HEK293 (cell line): ENCODE results near the gene ARL3.

Source experiments
- HOXC10 ChIP-seq: sonication (generic); formaldehyde crosslinking; IDR thresholded peaks from 2 replicates; pipeline ENCODE4 v1.8.1; 2023; ENCODE audit warnings: mild to moderate bottlenecking, missing genetic modification reagents
- IKZF3 ChIP-seq: fragments of 450-650 bp; IDR thresholded peaks from 2 replicates; pipeline ENCODE4 v1.5.0; 2018; ENCODE audit warnings: missing biosample characterization, mild to moderate bottlenecking, missing genetic modification characterization, moderate library complexity
- KLF1 ChIP-seq: fragments of 450-650 bp; formaldehyde crosslinking; IDR thresholded peaks from 2 replicates; pipeline ENCODE4 v1.5.1; 2016; ENCODE audit warnings: missing biosample characterization, missing genetic modification characterization
- KLF8 ChIP-seq: fragments of 450-650 bp; formaldehyde crosslinking; IDR thresholded peaks from 2 replicates; pipeline ENCODE4 v1.5.1; 2016; ENCODE audit warnings: missing biosample characterization, missing genetic modification characterization
- REPIN1 ChIP-seq: fragments of 450-650 bp; formaldehyde crosslinking; IDR thresholded peaks from 2 replicates; pipeline ENCODE4 v1.5.1; 2017; ENCODE audit warnings: missing biosample characterization, missing genetic modification characterization, low read depth
- SALL2 ChIP-seq: fragments of 450-650 bp; formaldehyde crosslinking; IDR thresholded peaks from 2 replicates; pipeline ENCODE4 v1.5.0; 2017; ENCODE audit warnings: missing biosample characterization, mild to moderate bottlenecking, missing genetic modification characterization, borderline replicate concordance
- SCRT1 ChIP-seq: fragments of 450-650 bp; formaldehyde crosslinking; IDR thresholded peaks from 2 replicates; pipeline ENCODE4 v1.5.1; 2016; ENCODE audit warnings: missing biosample characterization, missing genetic modification characterization, borderline replicate concordance
- SP2 ChIP-seq: fragments of 450-650 bp; formaldehyde crosslinking; IDR thresholded peaks from 2 replicates; pipeline ENCODE4 v1.5.1; 2016; ENCODE audit warnings: missing biosample characterization, missing genetic modification characterization
- SP3 ChIP-seq: fragments of 450-650 bp; formaldehyde crosslinking; IDR thresholded peaks from 2 replicates; pipeline ENCODE4 v1.5.1; 2016; ENCODE audit warnings: missing biosample characterization, missing genetic modification characterization
- WT1 ChIP-seq: fragments of 450-650 bp; formaldehyde crosslinking; IDR thresholded peaks from 2 replicates; pipeline ENCODE4 v1.5.1; 2016; ENCODE audit warnings: missing biosample characterization, missing genetic modification characterization
- YY2 ChIP-seq: fragments of 450-650 bp; formaldehyde crosslinking; IDR thresholded peaks from 2 replicates; pipeline ENCODE4 v1.5.1; 2016; ENCODE audit warnings: missing biosample characterization, missing genetic modification characterization
- ZBTB1 ChIP-seq: fragments of 450-650 bp; formaldehyde crosslinking; IDR thresholded peaks from 2 replicates; pipeline ENCODE4 v1.5.1; 2016; ENCODE audit warnings: missing biosample characterization, missing genetic modification characterization
- ZFP37 ChIP-seq: fragments of 450-650 bp; formaldehyde crosslinking; IDR thresholded peaks from 2 replicates; pipeline ENCODE4 v1.5.1; 2016; ENCODE audit warnings: missing biosample characterization, missing genetic modification characterization
- ZNF16 ChIP-seq: fragments of 450-650 bp; formaldehyde crosslinking; IDR thresholded peaks from 2 replicates; pipeline ENCODE4 v1.5.1; 2016; ENCODE audit warnings: low read depth, missing biosample characterization, missing genetic modification characterization
- ZNF169 ChIP-seq: fragments of 450-650 bp; formaldehyde crosslinking; IDR thresholded peaks from 2 replicates; pipeline ENCODE4 v1.5.1; 2016; ENCODE audit warnings: missing biosample characterization, missing genetic modification characterization
- ZNF174 ChIP-seq: fragments of 450-650 bp; formaldehyde crosslinking; IDR thresholded peaks from 2 replicates; pipeline ENCODE4 v1.5.0; 2017; ENCODE audit warnings: missing biosample characterization, mild to moderate bottlenecking, missing genetic modification characterization
- ZNF19 ChIP-seq: fragments of 450-650 bp; formaldehyde crosslinking; IDR thresholded peaks from 2 replicates; pipeline ENCODE4; 2016; ENCODE audit warnings: missing biosample characterization, missing genetic modification characterization, low read depth
- ZNF221 ChIP-seq: fragments of 450-650 bp; formaldehyde crosslinking; IDR thresholded peaks from 2 replicates; pipeline ENCODE4 v1.5.1; 2017; ENCODE audit warnings: missing biosample characterization, missing genetic modification characterization, borderline replicate concordance
- ZNF266 ChIP-seq: fragments of 450-650 bp; formaldehyde crosslinking; IDR thresholded peaks from 2 replicates; pipeline ENCODE4 v1.5.1; 2016; ENCODE audit warnings: missing biosample characterization, missing genetic modification characterization, low read depth
- ZNF394 ChIP-seq: fragments of 450-650 bp; formaldehyde crosslinking; IDR thresholded peaks from 2 replicates; pipeline ENCODE4 v1.5.1; 2016; ENCODE audit warnings: missing biosample characterization, missing genetic modification characterization, mild to moderate bottlenecking, moderate library complexity, borderline replicate concordance
- ZNF521 ChIP-seq: fragments of 450-650 bp; formaldehyde crosslinking; IDR thresholded peaks from 2 replicates; pipeline ENCODE4 v1.5.1; 2017; ENCODE audit warnings: missing biosample characterization, mild to moderate bottlenecking, missing genetic modification characterization
- ZNF560 ChIP-seq: fragments of 450-650 bp; formaldehyde crosslinking; IDR thresholded peaks from 2 replicates; pipeline ENCODE4 v1.5.1; 2017; ENCODE audit warnings: missing biosample characterization, missing genetic modification characterization, borderline replicate concordance
- ZNF600 ChIP-seq: fragments of 450-650 bp; formaldehyde crosslinking; IDR thresholded peaks from 2 replicates; pipeline ENCODE4 v1.5.1; 2016; ENCODE audit warnings: missing biosample characterization, missing genetic modification characterization
- ZNF621 ChIP-seq: fragments of 450-650 bp; formaldehyde crosslinking; IDR thresholded peaks from 2 replicates; pipeline ENCODE4 v1.5.1; 2017; ENCODE audit warnings: missing biosample characterization, missing genetic modification characterization
- ZNF747 ChIP-seq: fragments of 450-650 bp; formaldehyde crosslinking; IDR thresholded peaks from 2 replicates; pipeline ENCODE4 v1.5.1; 2016; ENCODE audit warnings: missing biosample characterization, missing genetic modification characterization
- TF ChIP-seq, protein P1 (sequence below): fragments of 450-650 bp; formaldehyde crosslinking; IDR thresholded peaks from 2 replicates; pipeline ENCODE4 v1.5.1; 2016; ENCODE audit warnings: missing biosample characterization, missing genetic modification characterization, low read depth
- TF ChIP-seq, protein P2 (sequence below): fragments of 450-650 bp; formaldehyde crosslinking; IDR thresholded peaks from 2 replicates; pipeline ENCODE4 v1.5.1; 2016; ENCODE audit warnings: missing biosample characterization, missing genetic modification characterization
- TF ChIP-seq, protein P3 (sequence below): fragments of 450-650 bp; formaldehyde crosslinking; IDR thresholded peaks from 2 replicates; pipeline ENCODE4 v1.5.1; 2016; ENCODE audit warnings: missing biosample characterization, missing genetic modification characterization, borderline replicate concordance
- TF ChIP-seq, protein P4 (sequence below): fragments of 450-650 bp; formaldehyde crosslinking; IDR thresholded peaks from 2 replicates; pipeline ENCODE4 v1.5.1; 2016; ENCODE audit warnings: missing biosample characterization, missing genetic modification characterization
- TF ChIP-seq, protein P5 (sequence below): fragments of 450-650 bp; formaldehyde crosslinking; conservative IDR thresholded peaks from 2 replicates; pipeline ENCODE4 v1.5.1; 2016; ENCODE audit warnings: low read depth, missing biosample characterization, missing genetic modification characterization

The ARL3 gene

DNA sequence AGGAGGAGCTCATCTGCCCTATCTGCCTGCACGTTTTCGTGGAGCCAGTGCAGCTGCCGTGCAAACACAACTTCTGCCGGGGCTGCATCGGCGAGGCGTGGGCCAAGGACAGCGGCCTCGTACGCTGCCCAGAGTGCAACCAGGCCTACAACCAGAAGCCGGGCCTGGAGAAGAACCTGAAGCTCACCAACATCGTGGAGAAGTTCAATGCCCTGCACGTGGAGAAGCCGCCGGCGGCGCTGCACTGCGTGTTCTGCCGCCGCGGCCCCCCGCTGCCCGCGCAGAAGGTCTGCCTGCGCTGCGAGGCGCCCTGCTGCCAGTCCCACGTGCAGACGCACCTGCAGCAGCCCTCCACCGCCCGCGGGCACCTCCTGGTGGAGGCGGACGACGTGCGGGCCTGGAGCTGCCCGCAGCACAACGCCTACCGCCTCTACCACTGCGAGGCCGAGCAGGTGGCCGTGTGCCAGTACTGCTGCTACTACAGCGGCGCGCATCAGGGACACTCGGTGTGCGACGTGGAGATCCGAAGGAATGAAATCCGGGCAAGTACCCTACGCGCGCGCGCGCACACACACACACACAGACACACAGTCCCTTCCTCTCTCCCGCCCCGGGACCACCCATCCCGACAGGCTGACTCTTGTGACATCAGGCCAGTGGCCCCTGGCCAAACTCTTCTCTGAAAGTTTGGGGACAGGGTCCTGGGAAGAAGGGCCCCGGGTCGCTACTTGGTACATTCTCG, 69.4 kb downstream of the ARL3 start (continued):
- TF ChIP-seq, protein P1, sequence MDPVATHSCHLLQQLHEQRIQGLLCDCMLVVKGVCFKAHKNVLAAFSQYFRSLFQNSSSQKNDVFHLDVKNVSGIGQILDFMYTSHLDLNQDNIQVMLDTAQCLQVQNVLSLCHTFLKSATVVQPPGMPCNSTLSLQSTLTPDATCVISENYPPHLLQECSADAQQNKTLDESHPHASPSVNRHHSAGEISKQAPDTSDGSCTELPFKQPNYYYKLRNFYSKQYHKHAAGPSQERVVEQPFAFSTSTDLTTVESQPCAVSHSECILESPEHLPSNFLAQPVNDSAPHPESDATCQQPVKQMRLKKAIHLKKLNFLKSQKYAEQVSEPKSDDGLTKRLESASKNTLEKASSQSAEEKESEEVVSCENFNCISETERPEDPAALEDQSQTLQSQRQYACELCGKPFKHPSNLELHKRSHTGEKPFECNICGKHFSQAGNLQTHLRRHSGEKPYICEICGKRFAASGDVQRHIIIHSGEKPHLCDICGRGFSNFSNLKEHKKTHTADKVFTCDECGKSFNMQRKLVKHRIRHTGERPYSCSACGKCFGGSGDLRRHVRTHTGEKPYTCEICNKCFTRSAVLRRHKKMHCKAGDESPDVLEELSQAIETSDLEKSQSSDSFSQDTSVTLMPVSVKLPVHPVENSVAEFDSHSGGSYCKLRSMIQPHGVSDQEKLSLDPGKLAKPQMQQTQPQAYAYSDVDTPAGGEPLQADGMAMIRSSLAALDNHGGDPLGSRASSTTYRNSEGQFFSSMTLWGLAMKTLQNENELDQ, result no peak
- TF ChIP-seq, protein P2, sequence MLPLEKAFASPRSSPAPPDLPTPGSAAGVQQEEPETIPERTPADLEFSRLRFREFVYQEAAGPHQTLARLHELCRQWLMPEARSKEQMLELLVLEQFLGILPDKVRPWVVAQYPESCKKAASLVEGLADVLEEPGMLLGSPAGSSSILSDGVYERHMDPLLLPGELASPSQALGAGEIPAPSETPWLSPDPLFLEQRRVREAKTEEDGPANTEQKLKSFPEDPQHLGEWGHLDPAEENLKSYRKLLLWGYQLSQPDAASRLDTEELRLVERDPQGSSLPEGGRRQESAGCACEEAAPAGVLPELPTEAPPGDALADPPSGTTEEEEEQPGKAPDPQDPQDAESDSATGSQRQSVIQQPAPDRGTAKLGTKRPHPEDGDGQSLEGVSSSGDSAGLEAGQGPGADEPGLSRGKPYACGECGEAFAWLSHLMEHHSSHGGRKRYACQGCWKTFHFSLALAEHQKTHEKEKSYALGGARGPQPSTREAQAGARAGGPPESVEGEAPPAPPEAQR (tag by site-specific recombination), result no peak; the same call in 1 of the 2 replicates
- peak; percentile 91 for TF ChIP-seq ZFP37
- peak; percentile 63 for TF ChIP-seq SP2 (tag by site-specific recombination)
- no peak for TF ChIP-seq ZNF16
- TF ChIP-seq ZNF19 (tag by site-specific recombination), result no peak
- TF ChIP-seq, protein P3, sequence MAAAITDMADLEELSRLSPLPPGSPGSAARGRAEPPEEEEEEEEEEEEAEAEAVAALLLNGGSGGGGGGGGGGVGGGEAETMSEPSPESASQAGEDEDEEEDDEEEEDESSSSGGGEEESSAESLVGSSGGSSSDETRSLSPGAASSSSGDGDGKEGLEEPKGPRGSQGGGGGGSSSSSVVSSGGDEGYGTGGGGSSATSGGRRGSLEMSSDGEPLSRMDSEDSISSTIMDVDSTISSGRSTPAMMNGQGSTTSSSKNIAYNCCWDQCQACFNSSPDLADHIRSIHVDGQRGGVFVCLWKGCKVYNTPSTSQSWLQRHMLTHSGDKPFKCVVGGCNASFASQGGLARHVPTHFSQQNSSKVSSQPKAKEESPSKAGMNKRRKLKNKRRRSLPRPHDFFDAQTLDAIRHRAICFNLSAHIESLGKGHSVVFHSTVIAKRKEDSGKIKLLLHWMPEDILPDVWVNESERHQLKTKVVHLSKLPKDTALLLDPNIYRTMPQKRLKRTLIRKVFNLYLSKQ (tag by site-specific recombination), result no peak
- no peak for TF ChIP-seq REPIN1 (tag by site-specific recombination)
- no peak for TF ChIP-seq ZNF560 (tag by site-specific recombination)
- TF ChIP-seq HOXC10, result 0 out of 2 replicates have a peak, but pooled peaks have one; percentile 54
- TF ChIP-seq, protein P4, sequence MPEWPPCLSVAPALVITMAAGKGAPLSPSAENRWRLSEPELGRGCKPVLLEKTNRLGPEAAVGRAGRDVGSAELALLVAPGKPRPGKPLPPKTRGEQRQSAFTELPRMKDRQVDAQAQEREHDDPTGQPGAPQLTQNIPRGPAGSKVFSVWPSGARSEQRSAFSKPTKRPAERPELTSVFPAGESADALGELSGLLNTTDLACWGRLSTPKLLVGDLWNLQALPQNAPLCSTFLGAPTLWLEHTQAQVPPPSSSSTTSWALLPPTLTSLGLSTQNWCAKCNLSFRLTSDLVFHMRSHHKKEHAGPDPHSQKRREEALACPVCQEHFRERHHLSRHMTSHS (tag by site-specific recombination), result peak; percentile 17; the same call in 1 of the 2 replicates
- TF ChIP-seq ZNF521 (tag by site-specific recombination), result no peak
- TF ChIP-seq, protein P5, sequence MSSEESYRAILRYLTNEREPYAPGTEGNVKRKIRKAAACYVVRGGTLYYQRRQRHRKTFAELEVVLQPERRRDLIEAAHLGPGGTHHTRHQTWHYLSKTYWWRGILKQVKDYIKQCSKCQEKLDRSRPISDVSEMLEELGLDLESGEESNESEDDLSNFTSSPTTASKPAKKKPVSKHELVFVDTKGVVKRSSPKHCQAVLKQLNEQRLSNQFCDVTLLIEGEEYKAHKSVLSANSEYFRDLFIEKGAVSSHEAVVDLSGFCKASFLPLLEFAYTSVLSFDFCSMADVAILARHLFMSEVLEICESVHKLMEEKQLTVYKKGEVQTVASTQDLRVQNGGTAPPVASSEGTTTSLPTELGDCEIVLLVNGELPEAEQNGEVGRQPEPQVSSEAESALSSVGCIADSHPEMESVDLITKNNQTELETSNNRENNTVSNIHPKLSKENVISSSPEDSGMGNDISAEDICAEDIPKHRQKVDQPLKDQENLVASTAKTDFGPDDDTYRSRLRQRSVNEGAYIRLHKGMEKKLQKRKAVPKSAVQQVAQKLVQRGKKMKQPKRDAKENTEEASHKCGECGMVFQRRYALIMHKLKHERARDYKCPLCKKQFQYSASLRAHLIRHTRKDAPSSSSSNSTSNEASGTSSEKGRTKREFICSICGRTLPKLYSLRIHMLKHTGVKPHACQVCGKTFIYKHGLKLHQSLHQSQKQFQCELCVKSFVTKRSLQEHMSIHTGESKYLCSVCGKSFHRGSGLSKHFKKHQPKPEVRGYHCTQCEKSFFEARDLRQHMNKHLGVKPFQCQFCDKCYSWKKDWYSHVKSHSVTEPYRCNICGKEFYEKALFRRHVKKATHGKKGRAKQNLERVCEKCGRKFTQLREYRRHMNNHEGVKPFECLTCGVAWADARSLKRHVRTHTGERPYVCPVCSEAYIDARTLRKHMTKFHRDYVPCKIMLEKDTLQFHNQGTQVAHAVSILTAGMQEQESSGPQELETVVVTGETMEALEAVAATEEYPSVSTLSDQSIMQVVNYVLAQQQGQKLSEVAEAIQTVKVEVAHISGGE (tag by site-specific recombination), result 0 out of 2 replicates have a peak, but pooled peaks have one; percentile 19
- no peak for TF ChIP-seq YY2 (tag by site-specific recombination)
- TF ChIP-seq ZNF747, result no peak
- no peak for TF ChIP-seq ZNF266 (tag by site-specific recombination)
- TF ChIP-seq ZNF221 (tag by site-specific recombination), result no peak
- peak; percentile 62; the same call in 1 of the 2 replicates for TF ChIP-seq IKZF3
- TF ChIP-seq KLF1, result peak; percentile 65
- peak; percentile 88 for TF ChIP-seq KLF8
- peak; percentile 65; the same call in 1 of the 2 replicates for TF ChIP-seq SCRT1 (tag by site-specific recombination)
- TF ChIP-seq WT1 (tag by site-specific recombination), result peak; percentile 41; the same call in 1 of the 2 replicates
- TF ChIP-seq ZNF169 (tag by site-specific recombination), result no peak
- TF ChIP-seq ZNF621 (tag by site-specific recombination), result no peak
- TF ChIP-seq SP3 (tag by site-specific recombination), result peak; percentile 40; the same call in 1 of the 2 replicates
- peak; percentile 57; the same call in 1 of the 2 replicates for TF ChIP-seq ZNF394 (tag by site-specific recombination)
- peak; percentile 97 for TF ChIP-seq ZNF600 (tag by site-specific recombination)
- TF ChIP-seq ZNF174 (tag by site-specific recombination), result no peak
- peak; percentile 85; the same call in 1 of the 2 replicates for TF ChIP-seq ZBTB1
- no peak for TF ChIP-seq SALL2
